Liver (tissue), 9 donors: ENCODE measurements around the gene F13B. TPM values are rescaled to one million over a fixed set of nuclear protein-coding genes. Genes with fewer than 3 reads are reported as not detected.
"Not testable (repeated sequence)": the region's sequence is repeated elsewhere in the genome, so short reads cannot be mapped to it uniquely, and the experiment has no call there.

Experiments
- DNase-seq: peaks from one replicate; pipeline ENCODE4 v3.0.0-alpha.2; 2017; ENCODE audit warnings: low spot score
- H3K27ac ChIP-seq, 2 donors: one replicate each; pipeline ENCODE4 v1.7.0; 2013; ENCODE audit warnings: inconsistent platforms in 2 of 2, low read length in 2 of 2, control low read depth in 1 of 2, low read depth in 1 of 2, mild to moderate bottlenecking in 1 of 2
- H3K27me3 ChIP-seq, 4 donors: one replicate each; pipeline versions ENCODE4 v1.6.1 to v1.7.0; 2013; ENCODE audit warnings: low read length in 3 of 4, inconsistent platforms in 1 of 4, mild to moderate bottlenecking in 1 of 4, moderate library complexity in 1 of 4; ENCODE audit not compliant: control insufficient read depth in 4 of 4, insufficient read depth in 4 of 4
- H3K36me3 ChIP-seq, 4 donors: one replicate each; pipeline versions ENCODE4 v1.6.1 to v1.7.0; 2013; ENCODE audit warnings: low read length in 3 of 4, mild to moderate bottlenecking in 3 of 4, low read depth in 1 of 4, moderate library complexity in 1 of 4; ENCODE audit not compliant: control insufficient read depth in 4 of 4, insufficient read depth in 3 of 4
- H3K4me1 ChIP-seq, 4 donors: one replicate each; pipeline versions ENCODE4 v1.6.1 to v1.7.0; 2013; ENCODE audit warnings: low read length in 3 of 4, mild to moderate bottlenecking in 3 of 4, moderate library complexity in 1 of 4; ENCODE audit not compliant: control insufficient read depth in 4 of 4, insufficient read depth in 4 of 4
- H3K4me3 ChIP-seq, 3 donors: one replicate each; pipeline versions ENCODE4 v1.6.1 to v1.7.0; 2013; ENCODE audit warnings: low read length in 3 of 3, control low read depth in 1 of 3, low read depth in 1 of 3, mild to moderate bottlenecking in 1 of 3
- H3K9ac ChIP-seq, 2 donors: one replicate each; pipeline ENCODE4 v1.7.0; 2013; ENCODE audit warnings: low read length in 2 of 2, mild to moderate bottlenecking in 2 of 2, moderate library complexity in 2 of 2, control low read depth in 1 of 2, low read depth in 1 of 2
- H3K9me3 ChIP-seq, 4 donors: one replicate each; pipeline versions ENCODE4 v1.6.1 to v1.7.0; 2013; ENCODE audit warnings: low read length in 3 of 4; ENCODE audit not compliant: control insufficient read depth in 4 of 4
- EGR1 ChIP-seq, 2 donors: IDR thresholded peaks; 2 replicates each; pipeline ENCODE4 v1.6.1; 2016 to 2018; ENCODE audit warnings: antibody characterized with exemption in 2 of 2, low read depth in 2 of 2
- FOXA1 ChIP-seq: IDR thresholded peaks from 2 replicates; pipeline ENCODE4 v1.6.1; 2016; ENCODE audit warnings: antibody characterized with exemption
- FOXA2 ChIP-seq: IDR thresholded peaks from 2 replicates; pipeline ENCODE4 v1.6.1; 2016; ENCODE audit warnings: antibody characterized with exemption
- HNF4A ChIP-seq, 2 donors: conservative IDR thresholded peaks; 2 replicates each; pipeline ENCODE4 v1.6.1; 2016; ENCODE audit warnings: antibody characterized with exemption in 2 of 2, mild to moderate bottlenecking in 2 of 2
- HNF4G ChIP-seq: IDR thresholded peaks from 2 replicates; pipeline ENCODE4 v1.6.1; 2016; ENCODE audit warnings: antibody characterized with exemption
- JUND ChIP-seq, 2 donors: IDR thresholded peaks; 2 replicates each; pipeline ENCODE4 v1.6.1; 2016; ENCODE audit warnings: antibody characterized with exemption in 2 of 2
- RAD21 ChIP-seq, 2 donors: IDR thresholded peaks; 2 replicates each; pipeline ENCODE4 v1.6.1; 2016; ENCODE audit warnings: antibody characterized with exemption in 2 of 2, mild to moderate bottlenecking in 2 of 2
- REST ChIP-seq: IDR thresholded peaks from 2 replicates; pipeline ENCODE4 v1.6.1; 2016; ENCODE audit warnings: antibody characterized with exemption, mild to moderate bottlenecking
- RXRA ChIP-seq, 2 donors: IDR thresholded peaks; 2 replicates each; pipeline ENCODE4 v1.6.1; 2017 to 2018; ENCODE audit warnings: antibody characterized with exemption in 2 of 2, mild to moderate bottlenecking in 1 of 2
- SP1 ChIP-seq: IDR thresholded peaks from 2 replicates; pipeline ENCODE4 v1.6.1; 2018; ENCODE audit warnings: antibody characterized with exemption, mild to moderate bottlenecking
- TAF1 ChIP-seq: conservative IDR thresholded peaks from 2 replicates; pipeline ENCODE4 v1.6.1; 2016; ENCODE audit warnings: antibody characterized with exemption, mild to moderate bottlenecking
- YY1 ChIP-seq: IDR thresholded peaks from 2 replicates; pipeline ENCODE4 v1.6.1; 2016; ENCODE audit warnings: antibody characterized with exemption, mild to moderate bottlenecking
- WGBS: extraction: QIAGEN DNeasy Blood & Tissue Kit; methylation state at CpG from one replicate; pipeline ENCODE4 v1.1.7; 2013; 5-methylcytosine and 5-hydroxymethylcytosine counted together
- polyA plus RNA-seq, 2 donors: library from polyadenylated mRNA; stranded (reverse) in 1 of 2; unstranded in 1 of 2; fragments of 200-250 nt in 1 of 2; fragments of >200 nt in 1 of 2; fragmentation: Nextera tagmentation in 1 of 2; extraction: Ambion mirVana in 1 of 2; gene quantifications; one replicate each; pipeline versions ENCODE4 v1.2.1 to v1.2.3, GENCODE V29; 2013 to 2015
- total RNA-seq, 2 donors: library from RNA; depleted of rRNA; stranded (reverse); fragments of >200 nt; gene quantifications; one replicate each; pipeline ENCODE4 v1.2.3, GENCODE V29; 2014
- TF ChIP-seq, protein P1 (sequence below): IDR thresholded peaks from 2 replicates; pipeline ENCODE4 v1.6.1; 2016; ENCODE audit warnings: antibody characterized with exemption
- TF ChIP-seq, protein P2 (sequence below): IDR thresholded peaks from 2 replicates; pipeline ENCODE4 v1.6.1; 2016; ENCODE audit warnings: antibody characterized with exemption
- donor health status: healthy.
- donor health status: healthy.
- donor health status: healthy.
- donor health status: healthy.
- donor health status: healthy.

Gene F13B
- total and polyA plus RNA-seq, 4 donors: 42.3 to 194 (median 80.2) TPM

DNA sequence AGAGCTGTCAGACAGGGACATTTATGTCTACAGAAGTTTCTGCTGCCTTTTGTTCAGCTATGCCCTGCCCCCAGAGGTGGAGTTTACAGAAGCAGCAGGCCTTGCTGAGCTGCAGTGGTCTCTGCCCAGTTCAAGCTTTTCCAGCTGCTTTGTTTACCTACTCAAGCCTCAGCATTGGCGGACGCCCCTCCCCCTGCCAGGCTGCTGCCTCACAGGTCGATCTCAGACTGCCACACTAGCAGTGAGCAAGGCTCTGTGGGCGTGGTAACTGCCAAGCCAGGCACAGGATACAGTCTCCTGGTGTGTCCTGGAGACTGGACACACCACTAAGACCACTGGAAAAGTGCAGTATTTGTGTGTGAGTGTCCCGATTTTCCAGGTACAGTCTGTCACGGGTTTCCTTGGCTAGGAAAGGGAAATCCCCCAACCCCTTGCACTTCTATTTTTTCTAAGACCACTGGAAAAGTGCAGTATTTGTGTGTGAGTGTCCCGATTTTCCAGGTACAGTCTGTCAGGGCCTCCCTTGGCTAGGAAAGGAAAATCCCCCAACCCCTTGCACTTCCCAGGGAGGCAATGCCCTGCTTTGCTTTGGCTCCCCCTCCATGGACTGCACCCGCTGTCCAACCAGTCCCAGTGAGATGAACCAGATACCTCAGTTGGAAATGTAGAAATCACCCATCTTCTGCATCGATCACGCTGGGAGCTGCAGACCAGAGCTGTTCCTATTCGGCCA, 75.0 kb downstream of the F13B start:
- H3K27me3 ChIP-seq, H3K36me3 ChIP-seq, H3K9ac ChIP-seq, H3K4me3 ChIP-seq, H3K9me3 ChIP-seq: not testable (repeated sequence)
- TF ChIP-seq EGR1 (IDR thresholded peaks at IDR 0.05; ENCODE audit: low read depth in 2 of 2): peak; percentile 21 to 27
- TF ChIP-seq TAF1: peak; percentile 40
- TF ChIP-seq, protein P1, sequence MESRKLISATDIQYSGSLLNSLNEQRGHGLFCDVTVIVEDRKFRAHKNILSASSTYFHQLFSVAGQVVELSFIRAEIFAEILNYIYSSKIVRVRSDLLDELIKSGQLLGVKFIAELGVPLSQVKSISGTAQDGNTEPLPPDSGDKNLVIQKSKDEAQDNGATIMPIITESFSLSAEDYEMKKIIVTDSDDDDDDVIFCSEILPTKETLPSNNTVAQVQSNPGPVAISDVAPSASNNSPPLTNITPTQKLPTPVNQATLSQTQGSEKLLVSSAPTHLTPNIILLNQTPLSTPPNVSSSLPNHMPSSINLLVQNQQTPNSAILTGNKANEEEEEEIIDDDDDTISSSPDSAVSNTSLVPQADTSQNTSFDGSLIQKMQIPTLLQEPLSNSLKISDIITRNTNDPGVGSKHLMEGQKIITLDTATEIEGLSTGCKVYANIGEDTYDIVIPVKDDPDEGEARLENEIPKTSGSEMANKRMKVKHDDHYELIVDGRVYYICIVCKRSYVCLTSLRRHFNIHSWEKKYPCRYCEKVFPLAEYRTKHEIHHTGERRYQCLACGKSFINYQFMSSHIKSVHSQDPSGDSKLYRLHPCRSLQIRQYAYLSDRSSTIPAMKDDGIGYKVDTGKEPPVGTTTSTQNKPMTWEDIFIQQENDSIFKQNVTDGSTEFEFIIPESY: peak; percentile 70
- peak; percentile 66 to 74 for TF ChIP-seq HNF4A (conservative IDR thresholded peaks at IDR 0.05)
- TF ChIP-seq RXRA (IDR thresholded peaks at IDR 0.05): peak; percentile 77 to 82
- peak; percentile 87 for TF ChIP-seq FOXA2
- TF ChIP-seq YY1: peak; percentile 66
- peak; percentile 23 for TF ChIP-seq REST
- TF ChIP-seq RAD21 (IDR thresholded peaks at IDR 0.05): peak; percentile 42 to 45
- TF ChIP-seq FOXA1: peak; percentile 88
- TF ChIP-seq JUND (IDR thresholded peaks at IDR 0.05): peak; percentile 78 to 81
- TF ChIP-seq, protein P2, sequence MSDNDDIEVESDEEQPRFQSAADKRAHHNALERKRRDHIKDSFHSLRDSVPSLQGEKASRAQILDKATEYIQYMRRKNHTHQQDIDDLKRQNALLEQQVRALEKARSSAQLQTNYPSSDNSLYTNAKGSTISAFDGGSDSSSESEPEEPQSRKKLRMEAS: peak; percentile 68
- peak; percentile 87 for TF ChIP-seq SP1
- peak; percentile 44 for TF ChIP-seq HNF4G
- Histone ChIP-seq H3K27ac (peak overlapping the region in 1 of 2 donors; percentile 11), H3K4me1 (peaks cover 4 to 14% (median 8%) of the 10 kb centered on the region in 4 donors)
- WGBS: 41% methylated on average over 11 of the region's 11 CpGs
- DNase-seq: peak; percentile 53

Other genes with a start within 250 kb of the F13B start
- gene CFHR1, start 247.5 kb downstream of the F13B start, total RNA-seq: 100 to 1,000 TPM; 288 to 507 TPM
- 1,000 to 10,000 TPM in 1 of 2 donors, 100 to 1,000 TPM in 1; 507 to 1,028 TPM for gene CFHR1, start 247.5 kb downstream of the F13B start, polyA plus RNA-seq
- gene CFHR4, start 179.2 kb downstream of the F13B start, total RNA-seq: 10 to 100 TPM; 30.3 to 63.0 TPM
- gene CFHR4, start 179.2 kb downstream of the F13B start, polyA plus RNA-seq: 100 to 1,000 TPM in 1 of 2 donors, 10 to 100 TPM in 1; 72.6 to 124 TPM
- gene CFHR2, start 123.5 kb downstream of the F13B start, total RNA-seq: 100 to 1,000 TPM; 153 to 341 TPM
- gene CFHR2, start 123.5 kb downstream of the F13B start, polyA plus RNA-seq: 100 to 1,000 TPM; 448 to 483 TPM
- gene CFHR5, start 89.7 kb downstream of the F13B start, total RNA-seq: 10 to 100 TPM in 1 of 2 donors, 1 to 10 TPM in 1; 3.4 to 80.3 TPM
- gene CFHR5, start 89.7 kb downstream of the F13B start, polyA plus RNA-seq: 100 to 1,000 TPM in 1 of 2 donors, 10 to 100 TPM in 1; 18.0 to 110 TPM
- 10 to 100 TPM in 1 of 2 donors, under 1 TPM in 1; 0.17 to 45.3 TPM for gene ASPM, start 79.4 kb upstream of the F13B start, total RNA-seq
- 1 to 10 TPM in 1 of 2 donors, under 1 TPM in 1; 0.49 to 1.2 TPM for gene ASPM, start 79.4 kb upstream of the F13B start, polyA plus RNA-seq
- 1 to 10 TPM; 4.6 to 5.9 TPM for gene ZBTB41, start 134.0 kb upstream of the F13B start, total RNA-seq
- 1 to 10 TPM; 1.7 TPM for gene ZBTB41, start 134.0 kb upstream of the F13B start, polyA plus RNA-seq
- gene CRB1, start 201.0 kb upstream of the F13B start, total RNA-seq: 1 to 10 TPM in 1 of 2 donors, not detected in 1; 5.1 TPM
- gene CRB1, start 201.0 kb upstream of the F13B start, polyA plus RNA-seq: not detected